Stimulated activated CD8-positive, alpha-beta memory T cell treated with anti-CD3 and anti-CD28 coated beads, Interleukin-2, amount 100 ng/mL, for 1 hour (primary cell): Measurements from ENCODE around the gene FIGN.

ENCODE experiments used
- DNase-seq, 2 donors: peaks; one replicate each; pipeline ENCODE4 v3.0.0-alpha.2; 2020; ENCODE audit warnings: low read depth in 2 of 2

Gene FIGN

DNA sequence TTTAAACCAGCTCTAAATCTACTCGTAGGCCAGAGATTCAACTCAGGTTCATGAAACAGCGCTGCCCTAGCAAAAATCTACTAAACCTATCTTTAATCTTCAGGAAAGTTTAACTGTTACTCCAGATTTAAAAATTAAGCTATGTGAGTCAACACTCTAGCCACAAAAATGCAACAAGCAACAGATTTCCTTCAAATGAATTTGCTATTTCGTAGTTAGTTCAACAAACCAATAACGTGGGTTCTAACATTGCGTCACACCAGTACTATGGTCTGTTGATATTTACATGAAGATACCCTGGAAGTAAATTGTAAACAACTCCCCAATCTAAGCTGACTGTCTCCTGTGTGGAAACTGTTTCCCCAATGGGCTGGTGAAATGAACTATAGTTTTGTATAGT is 71.2 kb downstream of the FIGN start:
- DNase-seq = no peak

DNA sequence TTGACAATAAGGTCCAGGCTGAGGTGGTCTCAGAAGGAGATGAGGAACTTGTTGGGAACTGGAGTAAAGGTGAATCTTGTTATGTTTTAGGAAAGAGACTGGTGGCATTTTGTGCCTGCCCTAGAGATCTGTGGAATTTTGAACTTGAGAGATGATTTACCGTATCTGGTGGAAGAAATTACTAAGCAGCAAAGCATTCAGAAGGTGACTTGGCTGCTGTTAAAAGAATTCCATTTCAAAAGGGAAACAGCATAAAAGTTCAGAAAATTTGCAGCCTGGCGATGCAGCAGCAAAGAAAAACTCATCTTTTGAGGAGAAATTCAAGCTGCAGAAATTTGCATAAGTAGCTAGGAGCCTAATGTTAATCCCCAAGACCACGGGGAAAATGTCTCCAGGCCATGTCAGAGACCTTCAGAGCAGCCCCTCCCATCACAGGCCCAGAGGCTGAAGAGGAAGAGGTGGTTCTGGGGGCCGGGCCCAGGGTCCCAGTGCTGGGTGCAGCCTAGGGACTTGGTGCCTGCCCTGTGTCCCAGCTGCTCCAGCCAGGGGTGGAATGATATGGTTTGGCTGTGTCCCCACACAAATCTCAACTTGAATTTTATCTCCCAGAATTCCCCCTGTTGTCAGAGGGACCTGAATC is 73.5 kb downstream of the FIGN start:
- DNase-seq = no peak

DNA sequence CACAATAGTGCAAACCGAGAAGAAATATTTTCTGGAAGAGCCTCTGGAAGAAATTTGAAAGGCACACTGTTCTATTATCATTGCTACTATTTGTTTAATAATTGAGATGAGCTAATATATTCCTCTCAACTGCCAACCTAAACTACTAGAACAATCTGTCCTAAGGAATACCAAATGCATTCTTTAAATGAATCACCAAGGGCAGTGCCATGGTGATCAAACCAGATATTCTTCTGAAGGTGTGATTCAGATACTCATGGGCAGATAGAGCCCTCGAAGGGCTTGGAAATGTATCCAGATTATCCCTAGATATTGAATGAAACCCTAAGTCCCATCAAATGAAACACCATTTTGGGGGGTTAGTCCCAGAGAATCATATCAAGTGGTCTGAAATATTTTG is 76.6 kb downstream of the FIGN start:
- no peak for DNase-seq

GRCh38 chr2:163658556-163658955 is 77.3 kb downstream of the FIGN start:
- no peak for DNase-seq

GRCh38 chr2:163657281-163657656 is 78.5 kb downstream of the FIGN start:
- DNase-seq = no peak

DNA sequence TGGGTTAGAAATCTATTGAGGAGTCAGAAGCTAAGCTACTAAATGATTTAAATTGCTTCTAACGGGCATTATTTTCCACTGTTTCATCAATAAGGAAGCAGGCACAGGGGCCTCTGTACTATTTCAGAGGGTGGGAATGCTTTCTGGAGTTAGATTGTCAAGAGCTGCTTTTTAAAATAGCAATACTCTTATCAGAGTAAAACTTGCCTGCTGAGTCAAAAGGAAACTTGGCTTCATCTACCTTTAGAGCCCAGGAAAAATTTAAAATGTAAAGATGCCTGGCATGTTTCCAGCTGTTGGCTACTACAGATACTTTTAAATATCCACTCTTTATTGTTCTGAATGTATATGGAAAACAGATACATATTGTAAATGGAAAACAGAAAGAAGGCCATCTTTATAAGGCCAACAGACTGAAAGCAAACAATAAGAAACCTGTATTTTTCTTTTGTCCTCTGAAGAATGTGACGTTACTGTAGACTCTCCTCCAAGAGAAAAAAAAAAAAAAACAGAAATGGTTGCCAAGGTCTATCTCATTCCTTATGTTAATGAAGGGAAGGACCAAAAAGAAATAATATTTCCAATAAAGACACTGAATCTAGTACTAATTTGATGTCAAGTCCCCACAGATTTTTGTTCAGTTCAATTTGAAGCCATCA is 79.1 kb downstream of the FIGN start:
- DNase-seq = no peak

- no peak for DNase-seq
These were observed 80.1 kb downstream of the FIGN start for GRCh38 chr2:163655667-163656066.

DNA sequence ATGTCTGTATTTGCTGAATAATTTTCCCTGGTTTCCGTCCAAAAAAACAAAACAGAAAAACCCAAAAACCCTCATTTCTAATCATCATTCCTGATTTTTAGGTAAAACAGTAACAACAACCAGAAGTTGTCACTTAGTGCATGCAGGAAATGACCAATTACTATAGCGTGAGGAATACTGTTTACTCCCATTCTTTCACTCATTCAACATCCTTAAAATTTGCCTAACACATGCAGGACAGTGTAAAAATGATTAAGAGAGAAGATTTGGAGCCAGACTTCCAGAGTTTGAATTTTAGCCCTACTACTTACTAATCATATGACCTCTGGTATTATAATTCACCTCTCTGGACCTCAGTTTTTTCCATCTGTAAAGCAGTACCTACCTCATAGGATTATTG is 83.1 kb downstream of the FIGN start:
- no peak for DNase-seq

- no peak for DNase-seq
These were observed 86.7 kb downstream of the FIGN start for GRCh38 chr2:163649080-163649479.

DNA sequence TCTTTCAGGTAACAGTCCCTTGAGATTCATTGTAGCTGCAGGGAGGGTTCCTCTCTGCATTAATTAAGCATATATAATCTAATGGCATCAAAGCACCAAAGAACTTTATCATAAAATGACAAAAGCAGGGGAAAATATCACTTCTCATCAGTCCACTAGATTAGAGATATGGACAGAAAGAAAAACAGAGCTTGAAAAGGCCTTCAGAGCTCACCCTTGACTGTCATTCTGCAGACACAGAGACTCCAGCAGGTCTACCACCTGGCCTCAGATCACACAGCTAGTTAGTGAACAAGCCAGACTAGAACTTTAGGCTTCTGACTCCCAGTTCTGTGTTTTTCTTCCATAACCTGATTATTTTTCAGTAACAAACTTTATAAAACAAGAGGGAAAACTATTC is 88.5 kb downstream of the FIGN start:
- DNase-seq = no peak

DNA sequence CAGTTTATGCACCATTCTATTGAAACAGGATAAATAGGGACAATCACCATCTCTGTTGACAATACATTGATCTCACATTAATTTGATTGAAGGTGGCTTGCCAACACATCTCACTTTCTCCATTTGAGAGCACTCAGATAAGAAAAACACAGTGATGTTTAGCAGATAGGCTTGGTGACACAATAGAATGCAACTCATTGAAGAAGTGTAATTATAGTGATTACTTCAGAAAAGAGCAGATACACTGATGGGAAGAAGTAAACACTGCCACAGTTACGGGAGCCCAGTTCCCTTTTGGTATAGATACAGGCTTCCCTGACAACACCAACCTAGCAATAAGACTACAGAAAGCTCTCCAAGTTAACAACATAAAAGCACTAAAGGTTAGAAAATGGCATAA is 89.1 kb downstream of the FIGN start:
- no peak for DNase-seq

- no peak for DNase-seq
These were observed 91.6 kb downstream of the FIGN start for GRCh38 chr2:163644238-163644637.

DNA sequence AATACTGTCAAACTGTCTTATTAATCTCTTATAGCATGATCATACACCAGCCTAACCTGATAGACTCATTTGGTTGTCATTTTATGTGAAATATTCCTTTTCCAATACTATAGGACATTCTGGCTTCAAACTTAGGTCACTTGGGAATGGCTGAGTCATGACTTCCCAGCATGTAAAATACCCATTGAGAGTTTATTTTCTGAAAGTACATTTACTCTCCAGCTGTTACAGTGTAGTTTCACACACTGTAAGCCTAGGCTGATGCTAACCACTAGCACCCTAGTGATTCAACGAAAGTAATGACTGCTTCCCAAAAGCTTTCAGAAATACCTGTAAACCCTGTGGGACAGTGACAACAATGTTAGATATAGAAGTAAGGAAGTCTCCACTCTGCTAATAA is 93.8 kb downstream of the FIGN start:
- DNase-seq = no peak

- no peak for DNase-seq
These were observed 95.1 kb downstream of the FIGN start for GRCh38 chr2:163640542-163641193.

- DNase-seq = no peak
These were observed 97.9 kb downstream of the FIGN start for GRCh38 chr2:163637871-163638270.

- no peak for DNase-seq
These were observed 102.5 kb downstream of the FIGN start for GRCh38 chr2:163633291-163633690.

GRCh38 chr2:163630836-163631235 is 105.0 kb downstream of the FIGN start:
- DNase-seq = no peak

DNA sequence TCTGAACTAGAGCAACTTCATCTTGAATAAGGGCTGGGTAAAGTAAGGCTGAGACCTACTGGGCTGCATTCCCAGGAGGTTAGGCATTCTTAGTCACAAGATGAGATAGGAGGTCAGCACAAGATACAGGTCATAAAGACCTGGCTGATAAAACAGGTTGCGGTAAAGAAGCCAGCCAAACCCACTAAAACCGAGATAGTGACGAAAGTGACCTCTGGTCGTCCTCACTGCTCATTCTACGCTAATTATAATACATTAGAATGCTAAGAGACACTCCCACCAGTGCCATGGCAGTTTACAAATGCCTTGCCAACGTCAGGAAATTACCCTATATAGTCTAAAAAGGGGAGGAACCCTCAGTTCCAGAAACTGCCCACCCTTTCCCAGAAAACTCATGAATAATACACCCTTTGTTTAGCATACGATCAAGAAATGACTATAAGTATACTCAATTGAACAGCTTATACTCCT is 109.1 kb downstream of the FIGN start:
- DNase-seq = no peak

- DNase-seq = no peak
These were observed 109.6 kb downstream of the FIGN start for GRCh38 chr2:163626208-163626607.

DNA sequence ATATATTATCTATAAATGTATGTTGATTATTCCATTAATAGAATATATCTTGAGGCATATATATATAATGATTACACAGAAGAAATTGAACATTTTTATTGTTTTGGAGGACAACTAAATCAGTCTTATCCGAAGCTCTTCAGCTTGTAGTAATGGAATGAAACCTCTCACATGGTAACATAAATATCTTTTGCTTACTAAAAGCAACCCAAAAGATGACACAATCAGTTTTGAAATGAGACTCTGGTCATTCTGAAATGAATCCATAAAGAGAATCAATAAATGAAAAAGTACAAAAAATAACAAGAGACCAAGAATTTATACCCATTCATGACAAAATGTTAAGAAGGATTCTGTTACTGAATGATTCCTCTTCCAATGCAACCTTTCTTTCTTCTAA is 110.2 kb downstream of the FIGN start:
- DNase-seq = no peak

DNA sequence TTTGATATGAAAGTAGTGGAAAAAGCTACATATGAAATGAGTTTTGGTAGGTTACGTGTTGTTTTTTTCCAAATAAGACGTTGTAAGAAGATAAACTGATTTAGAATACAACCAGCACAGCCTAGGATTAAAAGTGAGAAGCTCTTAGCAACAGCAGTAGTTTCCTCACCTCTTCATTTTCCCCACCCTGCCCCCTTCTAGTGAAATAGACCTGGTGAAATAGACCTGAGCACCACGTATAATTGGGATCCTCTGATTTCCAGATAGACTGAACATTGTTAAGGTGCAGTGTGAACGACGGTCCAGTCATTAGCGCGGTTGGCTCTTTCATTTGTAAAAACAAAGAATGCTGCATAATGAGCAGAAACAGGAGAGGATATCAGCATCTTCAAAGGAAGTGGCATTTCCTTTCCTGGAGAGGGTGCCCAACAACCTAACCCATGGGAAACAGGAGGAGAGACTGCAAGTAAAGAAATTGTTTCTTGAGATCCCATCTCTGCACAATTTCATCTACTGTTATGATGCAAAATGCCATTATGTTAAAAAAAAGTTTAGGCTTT is 114.3 kb downstream of the FIGN start:
- no peak for DNase-seq

DNA sequence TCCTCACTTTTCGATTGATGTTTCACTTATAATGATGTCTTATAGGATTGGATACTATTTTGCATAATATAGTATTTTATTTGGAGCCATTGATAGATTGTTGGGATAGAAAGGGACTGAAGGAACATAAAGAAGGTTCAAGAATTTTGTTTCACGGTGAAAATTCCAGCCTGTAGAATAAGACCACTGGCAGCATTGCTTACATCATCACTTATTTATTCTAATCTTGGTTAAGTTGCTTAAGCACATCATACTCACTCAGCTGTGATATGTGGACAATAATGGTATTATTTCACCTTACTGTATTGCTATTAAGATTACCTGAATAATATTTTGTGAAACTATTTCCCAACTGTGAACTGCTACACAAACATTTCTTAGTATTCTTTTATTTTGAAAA is 118.3 kb downstream of the FIGN start:
- no peak for DNase-seq

DNA sequence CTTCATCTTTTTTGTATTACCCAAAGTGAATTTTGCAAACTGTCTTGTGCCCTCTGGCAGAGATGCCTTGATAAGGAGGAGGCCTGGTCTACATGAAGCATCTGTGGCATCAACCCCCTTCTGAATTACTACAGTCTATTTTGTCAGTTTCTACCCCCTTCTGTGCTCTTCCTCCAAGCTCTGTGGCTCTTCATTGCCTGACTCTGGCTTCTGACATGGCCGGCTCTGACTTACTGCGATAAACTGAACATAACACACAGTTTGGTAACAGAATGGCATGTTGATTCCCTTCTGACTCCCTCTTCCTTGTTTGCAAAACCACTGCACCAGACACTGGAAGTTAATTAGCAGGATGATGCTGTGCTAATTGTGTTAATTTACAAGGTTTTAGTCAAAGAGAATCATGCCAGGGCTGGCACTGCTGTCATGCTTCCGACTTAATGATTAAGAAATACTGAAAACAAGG is 122.5 kb downstream of the FIGN start:
- DNase-seq = no peak
